Measurements from ENCODE around the gene C9orf72. TPM values are rescaled to one million over a fixed set of nuclear protein-coding genes. Genes with fewer than 3 reads are reported as not detected.

The C9orf72 gene
- total and polyA plus RNA-seq, 2 of the 4 experiments (the other 2 are of a cell fraction) = 2.0 to 3.4 TPM

- no peaks in the 10 kb centered on the region for H3K79me1 ChIP-seq (ENCODE audit: low read depth in 1 of 2, low read length in 2 of 2)
- no peak within 1 kb of the TSS for H3K4me3 ChIP-seq (ENCODE audit: insufficient read depth, low read depth, low read length)
- no peak within 1 kb of the TSS for H3K23ac ChIP-seq (ENCODE audit: low read depth, low read length)
- H3K4ac ChIP-seq (ENCODE audit: low read depth, low read length) = no peak within 1 kb of the TSS
- dilution Hi-C loops (cut with HindIII; ENCODE audit: low sequenced_read_pairs, unreplicated experiment) = no loop called here
- H3K4me1 ChIP-seq (ENCODE audit: control insufficient read depth, insufficient read depth, low read length) = no peaks in the 10 kb centered on the region
- no peak within 1 kb of the TSS for H4K8ac ChIP-seq (ENCODE audit: low read depth in 2 of 2, low read length in 2 of 2)
- no peaks in the 10 kb centered on the region for H3K36me3 ChIP-seq (ENCODE audit: control insufficient read depth, insufficient read depth, low read length)
- H3K27me3 ChIP-seq (ENCODE audit: control insufficient read depth, insufficient read depth, low read length) = peaks cover 26% of the 10 kb centered on the region
- ChIA-PET CTCF (no interaction called here), POLR2A (ENCODE audit: unreplicated experiment) (interaction anchor here (0.6 kb wide), 1 partner anchor 135 kb away, joined by 3 read pairs; no protein-coding TSS in a partner anchor)
- H2BK5ac ChIP-seq (ENCODE audit: low read depth, low read length, poor library complexity, severe bottlenecking) = no peak within 1 kb of the TSS
- H2BK120ac ChIP-seq (ENCODE audit: low read depth, low read length) = no peak within 1 kb of the TSS
- H2AK5ac ChIP-seq (ENCODE audit: low read depth, low read length) = no peak within 1 kb of the TSS
- H4K91ac ChIP-seq (ENCODE audit: insufficient read depth, low read depth, low read length) = no peak within 1 kb of the TSS
- no peak within 1 kb of the TSS for H2BK20ac ChIP-seq (ENCODE audit: low read depth, low read length)
- H3K9me1 ChIP-seq (ENCODE audit: insufficient read depth, low read length) = no peaks in the 10 kb centered on the region
- in situ Hi-C loops (cut with MboI; ENCODE audit: low sequenced_read_pairs) = no loop called here
- no peak within 1 kb of the TSS for H3K14ac ChIP-seq (replicated peaks; ENCODE audit: low read depth, low read length)
- H3K4me2 ChIP-seq (ENCODE audit: low read depth, low read length) = no peak within 1 kb of the TSS
- WGBS, 2 experiments (ENCODE audit: extremely low coverage in 2 of 2, insufficient read length in 1 of 2) = 40% methylated on average over 1 of the region's 2 CpGs; no CpG with 5 or more reads in 1 of the 2 experiments
- no peak within 1 kb of the TSS for H3K56ac ChIP-seq (ENCODE audit: extremely low read depth, insufficient read depth, low read length)
- no peak within 1 kb of the TSS for H2AK9ac ChIP-seq (replicated peaks; ENCODE audit: low read depth, low read length, poor library complexity)
- H3K18ac ChIP-seq (ENCODE audit: low read depth, low read length) = no peak within 1 kb of the TSS
- no peak within 1 kb of the TSS for H3K9ac ChIP-seq (ENCODE audit: low read depth, low read length)
- H3K27ac ChIP-seq (ENCODE audit: insufficient read depth, low read length) = no peak within 1 kb of the TSS
- BruUV-seq (replicated peaks) = no TSS peak
- DNase-seq = no peak
- no peak within 1 kb of the TSS for H4K5ac ChIP-seq (ENCODE audit: low read depth, low read length)
- no peaks in the 10 kb centered on the region for H3K9me3 ChIP-seq (ENCODE audit: control insufficient read depth, insufficient read depth, low read length)
- intact Hi-C loops (cut with micrococcal nuclease) = no loop called here
- ATAC-seq (ENCODE audit: low read depth) = no peak
- H2BK15ac ChIP-seq (ENCODE audit: low read depth, low read length) = no peak within 1 kb of the TSS
- TF ChIP-seq CEBPB (IDR thresholded peaks at IDR 0.05; ENCODE audit: low read depth, low read length) = no peak
- no peak for TF ChIP-seq POLR2A (IDR thresholded peaks at IDR 0.05; ENCODE audit: low read depth, low read length)
- no peak for TF ChIP-seq SMC3 (IDR thresholded peaks at IDR 0.05; ENCODE audit: low read depth, low read length)
- TF ChIP-seq ELK1 (IDR thresholded peaks at IDR 0.05; ENCODE audit: borderline replicate concordance, low read depth, low read length) = no peak
- TF ChIP-seq CTCF (conservative IDR thresholded peaks at IDR 0.05; ENCODE audit: low read depth, low read length) = no peak
- H4K20me1 ChIP-seq (ENCODE audit: insufficient read depth, low read length) = no peaks in the 10 kb centered on the region
- H2AFZ ChIP-seq (replicated peaks; ENCODE audit: low read length, poor library complexity) = no peak within 1 kb of the TSS
Observed at GRCh38 chr9:27524236-27524635, 49.0 kb downstream of the C9orf72 start, which contains the start of gene IFNK. TSS of gene IFNK (plus strand) at chr9:27524290. CDS start at chr9:27524337, 47 bp downstream.
